Germinal center (tissue), 1 donor: Measurements from ENCODE around the gene RNF180.
"Not testable (repeated sequence)": the region's sequence is repeated elsewhere in the genome, so short reads cannot be mapped to it uniquely, and the experiment has no call there.

Source experiments
- DNase-seq: peaks from one replicate; pipeline ENCODE4 v3.0.0; 2012; ENCODE audit warnings: mixed read lengths, low spot score

Gene RNF180

DNA sequence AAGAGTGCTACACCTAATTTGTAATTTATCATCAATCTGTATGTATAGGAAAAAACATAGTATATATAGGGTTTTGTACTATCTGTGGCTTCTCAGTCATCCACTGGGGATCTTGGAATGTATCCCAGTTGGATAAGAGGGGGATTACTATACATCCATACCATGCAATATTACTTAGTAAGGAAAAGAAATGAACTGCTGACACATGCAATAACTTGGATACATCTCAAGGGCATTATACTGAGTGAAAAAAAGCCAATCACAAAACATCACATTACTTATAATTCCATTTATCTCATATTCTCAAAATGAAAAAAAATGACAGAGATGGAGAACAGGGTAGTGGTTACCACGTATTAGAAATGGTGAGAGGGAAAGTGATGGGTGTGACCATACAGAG is 231.9 kb downstream of the RNF180 start:
- DNase-seq, result no peak

- DNase-seq, result not testable (repeated sequence)
These were observed 233.1 kb downstream of the RNF180 start for GRCh38 chr5:64398735-64399134.

DNA sequence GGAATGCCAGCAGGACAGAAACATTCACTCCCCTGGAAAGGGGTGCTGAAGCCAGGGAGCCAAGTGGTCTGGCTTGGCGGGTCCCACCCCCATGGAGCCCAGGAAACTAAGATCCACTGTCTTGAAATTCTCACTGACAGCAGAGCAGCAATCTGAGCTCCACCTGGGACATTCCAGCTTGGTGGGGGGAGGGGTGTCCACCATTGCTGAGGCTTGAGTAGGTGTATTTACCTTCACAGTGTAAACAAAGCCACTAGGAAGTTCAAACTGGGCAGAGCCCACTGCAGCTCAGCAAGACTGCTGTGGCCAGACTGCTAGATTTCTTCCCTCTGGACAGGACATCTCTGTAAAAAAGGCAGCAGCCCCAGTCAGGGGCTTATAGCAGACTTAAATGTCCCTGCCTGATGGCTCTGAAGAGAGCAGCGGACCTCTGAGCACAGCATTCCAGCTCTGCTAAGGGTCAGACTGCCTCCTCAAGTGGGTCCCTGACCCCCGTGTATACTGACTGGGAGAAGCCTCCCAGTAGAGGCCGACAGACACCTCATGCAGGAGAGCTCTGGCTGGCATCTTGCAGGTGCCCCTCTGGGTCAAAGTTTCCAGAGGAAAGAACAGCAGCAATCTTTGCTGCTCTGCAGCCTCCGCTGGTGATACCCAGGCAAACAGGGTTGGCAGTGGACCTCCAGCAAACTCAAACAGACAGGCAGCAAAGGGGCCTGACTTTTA is 241.6 kb downstream of the RNF180 start:
- not testable (repeated sequence) for DNase-seq

DNA sequence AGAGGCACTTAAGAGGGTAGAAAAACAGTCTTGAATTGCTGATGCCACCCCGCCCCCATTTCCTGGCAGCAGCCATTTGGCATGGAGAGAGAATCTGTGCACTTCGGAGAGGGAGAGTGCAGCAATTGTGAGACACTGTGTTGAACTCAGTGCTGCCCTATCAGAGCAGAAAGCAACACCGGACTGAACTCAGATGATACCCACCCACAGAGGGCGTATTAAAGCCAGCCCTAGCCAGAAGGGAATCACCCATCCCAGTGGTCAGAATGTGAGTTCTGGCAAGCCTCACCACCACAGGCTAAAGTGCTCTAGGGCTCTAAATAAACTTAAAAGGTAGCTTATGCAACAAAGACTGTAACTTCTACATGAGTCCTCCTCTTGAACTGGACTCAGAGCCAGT is 251.7 kb downstream of the RNF180 start:
- DNase-seq, result no peak

DNA sequence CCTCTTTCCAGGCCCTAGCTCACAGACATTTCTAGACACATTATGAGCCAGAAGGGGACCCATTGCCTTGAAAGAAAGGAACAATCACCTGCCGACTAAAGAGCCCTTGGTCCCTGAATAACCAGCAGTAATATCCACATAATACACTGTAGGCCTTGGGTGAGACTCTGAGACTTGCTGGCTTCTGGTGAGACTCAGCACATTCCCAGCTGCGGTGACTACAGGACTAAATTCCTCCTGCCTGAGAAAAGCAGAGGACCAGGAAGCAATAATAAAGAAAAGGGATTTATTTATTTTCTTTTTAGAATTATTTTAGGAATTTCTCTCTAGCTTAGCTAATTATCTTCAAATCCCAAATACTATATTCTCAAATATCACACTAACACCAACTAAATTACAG is 252.4 kb downstream of the RNF180 start:
- DNase-seq, result no peak
